ENCODE measurements around the gene LBH.

DNA sequence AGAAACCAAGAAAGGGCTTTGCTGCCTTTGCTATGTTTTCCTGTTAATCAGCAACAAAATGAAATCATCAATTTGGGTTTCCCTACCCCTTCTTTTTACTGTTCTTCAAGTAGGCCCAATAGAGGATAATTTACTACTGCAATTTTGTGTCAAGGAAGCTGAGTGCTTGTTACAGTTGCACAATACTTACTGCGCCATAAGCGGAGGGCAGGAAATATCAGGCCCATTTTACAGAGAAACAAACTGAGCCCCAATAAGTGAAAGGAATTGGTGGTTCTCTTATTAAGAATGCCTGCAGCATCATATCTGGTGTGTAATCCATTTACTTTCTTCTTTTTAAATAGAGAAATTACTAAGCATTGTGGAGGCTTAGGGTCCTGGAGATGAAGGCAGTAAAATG, 9.3 kb upstream of the LBH start:
- TF ChIP-seq, protein P1, sequence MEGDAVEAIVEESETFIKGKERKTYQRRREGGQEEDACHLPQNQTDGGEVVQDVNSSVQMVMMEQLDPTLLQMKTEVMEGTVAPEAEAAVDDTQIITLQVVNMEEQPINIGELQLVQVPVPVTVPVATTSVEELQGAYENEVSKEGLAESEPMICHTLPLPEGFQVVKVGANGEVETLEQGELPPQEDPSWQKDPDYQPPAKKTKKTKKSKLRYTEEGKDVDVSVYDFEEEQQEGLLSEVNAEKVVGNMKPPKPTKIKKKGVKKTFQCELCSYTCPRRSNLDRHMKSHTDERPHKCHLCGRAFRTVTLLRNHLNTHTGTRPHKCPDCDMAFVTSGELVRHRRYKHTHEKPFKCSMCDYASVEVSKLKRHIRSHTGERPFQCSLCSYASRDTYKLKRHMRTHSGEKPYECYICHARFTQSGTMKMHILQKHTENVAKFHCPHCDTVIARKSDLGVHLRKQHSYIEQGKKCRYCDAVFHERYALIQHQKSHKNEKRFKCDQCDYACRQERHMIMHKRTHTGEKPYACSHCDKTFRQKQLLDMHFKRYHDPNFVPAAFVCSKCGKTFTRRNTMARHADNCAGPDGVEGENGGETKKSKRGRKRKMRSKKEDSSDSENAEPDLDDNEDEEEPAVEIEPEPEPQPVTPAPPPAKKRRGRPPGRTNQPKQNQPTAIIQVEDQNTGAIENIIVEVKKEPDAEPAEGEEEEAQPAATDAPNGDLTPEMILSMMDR (IDR thresholded peaks at IDR 0.05) = no peak
- TF ChIP-seq POLR2A (IDR thresholded peaks at IDR 0.05; ENCODE audit: low read depth) (no peak), POLR2AphosphoS5 (IDR thresholded peaks at IDR 0.05) (no peak)

All from esophagus muscularis mucosa (tissue), 3 donors.